ENCODE data around the gene VPS72. TPM values are rescaled to one million over a fixed set of nuclear protein-coding genes. Genes with fewer than 3 reads are reported as not detected.

VPS72 gene
- total and polyA plus RNA-seq, 2 of the 13 experiments (the other 11 are each of a cell fraction or from before 2014, with no cell fraction given): 33.7 to 34.5 TPM

- ChIA-PET POLR2A (no interaction called here), CTCF (ENCODE audit: low intra/inter-chr PET ratio, low total read pairs) (no interaction called here)
- no TSS peak for BruUV-seq (replicated peaks)
- ATAC-seq (no peak), FAIRE-seq (no peak), DNase-seq (ENCODE audit: low spot score) (no peak)
- H3K9ac ChIP-seq (ENCODE audit: insufficient read depth, low read depth, low read length): no peak overlapping the region
- H3K79me2 ChIP-seq (ENCODE audit: insufficient read depth, low read length): no peaks in the 10 kb centered on the region
- no peak overlapping the region for H3K27ac ChIP-seq (ENCODE audit: extremely low read length, insufficient read depth, low read length)
- TF ChIP-seq ZNF12 (CRISPR knock-in tag; IDR thresholded peaks at IDR 0.05) (no peak), ZNF367 (CRISPR knock-in tag; IDR thresholded peaks at IDR 0.05; ENCODE audit: borderline replicate concordance) (no peak), FOXK1 (CRISPR knock-in tag; IDR thresholded peaks at IDR 0.05; ENCODE audit: borderline replicate concordance, low read depth) (no peak), HNF4G (IDR thresholded peaks at IDR 0.05; ENCODE audit: borderline replicate concordance, low read depth, low read length) (no peak), HNF4G (CRISPR knock-in tag; IDR thresholded peaks at IDR 0.05; ENCODE audit: borderline replicate concordance, low read depth) (no peak), ZBTB42 (CRISPR knock-in tag; IDR thresholded peaks at IDR 0.05) (no peak), HNF1A (IDR thresholded peaks at IDR 0.05; ENCODE audit: low read depth) (no peak), HNF1A (CRISPR knock-in tag; IDR thresholded peaks at IDR 0.05; ENCODE audit: borderline replicate concordance) (no peak), ZNF691 (CRISPR knock-in tag; IDR thresholded peaks at IDR 0.05; ENCODE audit: borderline replicate concordance, low read depth) (no peak), PHB2 (IDR thresholded peaks at IDR 0.05; ENCODE audit: partially characterized antibody) (no peak), CCAR2 (optimal IDR thresholded peaks at IDR 0.05; ENCODE audit: low read depth, low read length) (no peak), FOSL2 (CRISPR knock-in tag; IDR thresholded peaks at IDR 0.05) (no peak), TMF1 (CRISPR knock-in tag; IDR thresholded peaks at IDR 0.05; ENCODE audit: low read depth) (no peak), ZBTB7B (CRISPR knock-in tag; IDR thresholded peaks at IDR 0.05) (no peak), JUN (CRISPR knock-in tag; IDR thresholded peaks at IDR 0.05) (no peak)
- H3K36me3 ChIP-seq (replicated peaks in 1 of 2; ENCODE audit: control insufficient read depth in 1 of 2, insufficient read depth in 2 of 2, low read length in 2 of 2): peaks cover 6 to 37% of the 10 kb centered on the region in 2 experiments
- no peaks in the 10 kb centered on the region for H4K20me1 ChIP-seq (ENCODE audit: insufficient read depth, low read length)
- H3K4me2 ChIP-seq (ENCODE audit: low read depth, low read length): no peak overlapping the region
- no peaks in the 10 kb centered on the region for H3K27me3 ChIP-seq (ENCODE audit: control insufficient read depth in 1 of 2, insufficient read depth in 2 of 2, low read length in 2 of 2)
- WGBS (ENCODE audit: low lambda C conversion rate): 97% methylated on average over 6 of the region's 6 CpGs
- in situ Hi-C loops (cut with HindIII; ENCODE audit: extremely low pct_ligation_motif_present, low pct_unique_long_range_greater_than_20kb): no loop called here
- no peaks in the 10 kb centered on the region for H3K4me1 ChIP-seq (ENCODE audit: insufficient read depth, low read length)
- no peak overlapping the region for H2AFZ ChIP-seq (ENCODE audit: low read length)
- no peak overlapping the region for H3K4me3 ChIP-seq (replicated peaks in 1 of 3; ENCODE audit: insufficient read depth in 1 of 3, low read depth in 2 of 3, low read length in 3 of 3)
- H3K9me3 ChIP-seq (ENCODE audit: low read length): no peaks in the 10 kb centered on the region
- intact Hi-C loops (cut with micrococcal nuclease; ENCODE audit: unreplicated experiment): no loop called here
These were observed 14.8 kb downstream of the VPS72 start for GRCh38 chr1:151175041-151175741.

Data from HepG2 (cell line).